GM18507 (cell line): ENCODE measurements around the gene PAN3.

ENCODE experiments used
- DNase-seq: peaks from one replicate; pipeline ENCODE4 v3.0.0; 2011; ENCODE audit warnings: low read depth; ENCODE audit not compliant: insufficient read length; ENCODE audit errors: extremely low spot score
- FAIRE-seq: peaks from 2 replicates; lab custom pipeline; 2011; peaks lifted over from hg19 to GRCh38; lab: Jason Lieb, UNC

Gene PAN3

GRCh38 chr13:28268800-28269223 lies 130.5 kb downstream of the PAN3 start:
- FAIRE-seq (peak; percentile 96), DNase-seq (peak; percentile 56)

GRCh38 chr13:28271056-28271840 lies 132.9 kb downstream of the PAN3 start:
- DNase-seq (no peak), FAIRE-seq (peak; percentile 38)

- no peak for FAIRE-seq
- no peak for DNase-seq
Measured at GRCh38 chr13:28273919-28274318, 135.6 kb downstream of the PAN3 start.

- DNase-seq (no peak), FAIRE-seq (peak; percentile 77)
Measured at GRCh38 chr13:28282451-28282850, 144.1 kb downstream of the PAN3 start.

GRCh38 chr13:28283600-28283999 lies 145.3 kb downstream of the PAN3 start:
- DNase-seq (no peak), FAIRE-seq (no peak)

GRCh38 chr13:28286263-28286662 lies 147.9 kb downstream of the PAN3 start:
- FAIRE-seq (peak; percentile 75), DNase-seq (no peak)

GRCh38 chr13:28297341-28297740 lies 159.0 kb downstream of the PAN3 start:
- no peak for DNase-seq
- FAIRE-seq = no peak

- no peak for FAIRE-seq
Measured at GRCh38 chr13:28299916-28300315, 161.6 kb downstream of the PAN3 start.

GRCh38 chr13:28301839-28302238 lies 163.5 kb downstream of the PAN3 start:
- no peak for FAIRE-seq
- DNase-seq = no peak

More at GRCh38 chr13:28299916-28300315, 161.6 kb downstream of the PAN3 start:
- no peak for DNase-seq

- FAIRE-seq (no peak), DNase-seq (no peak)
Measured at GRCh38 chr13:28306325-28306724, 168.0 kb downstream of the PAN3 start.

GRCh38 chr13:28313579-28313978 lies 175.2 kb downstream of the PAN3 start:
- FAIRE-seq (no peak), DNase-seq (no peak)

- FAIRE-seq = no peak
Measured at GRCh38 chr13:28314879-28315278, 176.5 kb downstream of the PAN3 start.

GRCh38 chr13:28316129-28316528 lies 177.8 kb downstream of the PAN3 start:
- DNase-seq = no peak
- FAIRE-seq = no peak

More at GRCh38 chr13:28314879-28315278, 176.5 kb downstream of the PAN3 start:
- no peak for DNase-seq

GRCh38 chr13:28316836-28317235 lies 178.5 kb downstream of the PAN3 start:
- DNase-seq (no peak), FAIRE-seq (no peak)

GRCh38 chr13:28318496-28318895 lies 180.2 kb downstream of the PAN3 start:
- DNase-seq = no peak

GRCh38 chr13:28319528-28319927 lies 181.2 kb downstream of the PAN3 start:
- DNase-seq (no peak), FAIRE-seq (no peak)

More at GRCh38 chr13:28318496-28318895, 180.2 kb downstream of the PAN3 start:
- no peak for FAIRE-seq

- DNase-seq (no peak), FAIRE-seq (no peak)
Measured at GRCh38 chr13:28320209-28320608, 181.9 kb downstream of the PAN3 start.

GRCh38 chr13:28320884-28321574 lies 182.7 kb downstream of the PAN3 start:
- DNase-seq = no peak
- no peak for FAIRE-seq

GRCh38 chr13:28321756-28322155 lies 183.4 kb downstream of the PAN3 start:
- FAIRE-seq (no peak), DNase-seq (no peak)

GRCh38 chr13:28322256-28322905 lies 184.0 kb downstream of the PAN3 start:
- FAIRE-seq = peak; percentile 21
- no peak for DNase-seq
